ENCODE data around the gene SYNE1.

Gene SYNE1

DNA sequence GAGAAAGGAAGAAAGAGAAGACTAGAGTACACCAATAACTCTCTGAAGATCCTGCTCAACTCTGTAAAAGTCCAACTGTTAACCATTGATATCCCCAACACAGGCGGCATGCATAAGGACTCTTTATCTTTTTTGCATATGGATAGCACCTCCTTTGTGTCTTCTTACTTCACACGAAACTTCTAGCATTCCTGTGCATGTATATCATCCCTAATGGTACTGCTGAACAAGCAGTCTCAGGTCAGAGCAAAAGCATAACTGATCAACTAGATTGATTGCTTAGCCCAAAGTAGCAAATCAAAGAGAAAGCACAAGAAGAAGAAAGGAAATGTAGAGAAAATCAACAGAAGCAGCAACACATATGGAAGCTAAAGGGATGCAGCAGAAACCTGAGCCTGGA is 234.4 kb downstream of the SYNE1 start:
- H3K4me3 ChIP-seq (ENCODE audit: low read depth, low read length): no peak overlapping the region
- TF ChIP-seq, protein P1, sequence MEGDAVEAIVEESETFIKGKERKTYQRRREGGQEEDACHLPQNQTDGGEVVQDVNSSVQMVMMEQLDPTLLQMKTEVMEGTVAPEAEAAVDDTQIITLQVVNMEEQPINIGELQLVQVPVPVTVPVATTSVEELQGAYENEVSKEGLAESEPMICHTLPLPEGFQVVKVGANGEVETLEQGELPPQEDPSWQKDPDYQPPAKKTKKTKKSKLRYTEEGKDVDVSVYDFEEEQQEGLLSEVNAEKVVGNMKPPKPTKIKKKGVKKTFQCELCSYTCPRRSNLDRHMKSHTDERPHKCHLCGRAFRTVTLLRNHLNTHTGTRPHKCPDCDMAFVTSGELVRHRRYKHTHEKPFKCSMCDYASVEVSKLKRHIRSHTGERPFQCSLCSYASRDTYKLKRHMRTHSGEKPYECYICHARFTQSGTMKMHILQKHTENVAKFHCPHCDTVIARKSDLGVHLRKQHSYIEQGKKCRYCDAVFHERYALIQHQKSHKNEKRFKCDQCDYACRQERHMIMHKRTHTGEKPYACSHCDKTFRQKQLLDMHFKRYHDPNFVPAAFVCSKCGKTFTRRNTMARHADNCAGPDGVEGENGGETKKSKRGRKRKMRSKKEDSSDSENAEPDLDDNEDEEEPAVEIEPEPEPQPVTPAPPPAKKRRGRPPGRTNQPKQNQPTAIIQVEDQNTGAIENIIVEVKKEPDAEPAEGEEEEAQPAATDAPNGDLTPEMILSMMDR (IDR thresholded peaks at IDR 0.05; ENCODE audit: low read depth, low read length): no peak
- H3K36me3 ChIP-seq: no peaks in the 10 kb centered on the region
- no peak overlapping the region for H3K27ac ChIP-seq
- H3K9me3 ChIP-seq (ENCODE audit: severe bottlenecking): no peaks in the 10 kb centered on the region
- no peaks in the 10 kb centered on the region for H3K27me3 ChIP-seq (ENCODE audit: insufficient read depth, low read depth, severe bottlenecking)
- no peak for DNase-seq

GRCh38 chr6:152401978-152402377 is 235.2 kb downstream of the SYNE1 start:
- H3K27me3 ChIP-seq (ENCODE audit: insufficient read depth, low read depth, severe bottlenecking): no peaks in the 10 kb centered on the region
- H3K36me3 ChIP-seq: no peaks in the 10 kb centered on the region
- TF ChIP-seq, protein P1 (IDR thresholded peaks at IDR 0.05; ENCODE audit: low read depth, low read length): no peak
- H3K27ac ChIP-seq: no peak overlapping the region
- DNase-seq: no peak
- H3K4me3 ChIP-seq (ENCODE audit: low read depth, low read length): no peak overlapping the region
- no peaks in the 10 kb centered on the region for H3K9me3 ChIP-seq (ENCODE audit: severe bottlenecking)

- no peak for DNase-seq
These were observed 237.8 kb downstream of the SYNE1 start for GRCh38 chr6:152399399-152399798.

DNA sequence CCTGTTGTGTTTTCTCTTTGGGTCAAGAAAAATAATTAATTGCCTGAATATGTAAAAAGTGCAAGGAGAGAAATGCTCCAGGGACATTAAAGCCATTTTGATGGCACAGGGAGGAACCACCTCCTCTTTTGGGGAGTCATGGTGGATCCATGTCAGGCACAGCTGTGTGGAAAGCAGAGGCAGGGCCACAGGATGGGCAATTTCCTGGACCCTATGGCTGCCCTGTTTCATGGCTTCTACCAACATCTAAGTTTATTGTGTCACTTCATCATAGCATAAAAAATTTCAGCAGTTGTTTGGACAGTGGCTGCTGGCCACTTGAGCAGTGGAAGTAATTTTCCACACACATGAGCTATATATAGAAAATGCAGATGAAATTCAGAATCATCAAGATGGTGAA is 238.2 kb downstream of the SYNE1 start:
- TF ChIP-seq, protein P1 (IDR thresholded peaks at IDR 0.05; ENCODE audit: low read depth, low read length): no peak
- Histone ChIP-seq H3K27me3 (ENCODE audit: insufficient read depth, low read depth, severe bottlenecking) (no peaks in the 10 kb centered on the region), H3K4me3 (ENCODE audit: low read depth, low read length) (no peak overlapping the region), H3K9me3 (ENCODE audit: severe bottlenecking) (no peaks in the 10 kb centered on the region), H3K27ac (no peak overlapping the region), H3K36me3 (no peaks in the 10 kb centered on the region)
- no peak for DNase-seq

More at GRCh38 chr6:152399399-152399798, 237.8 kb downstream of the SYNE1 start:
- Histone ChIP-seq H3K27ac (no peak overlapping the region), H3K9me3 (ENCODE audit: severe bottlenecking) (no peaks in the 10 kb centered on the region), H3K36me3 (no peaks in the 10 kb centered on the region), H3K27me3 (ENCODE audit: insufficient read depth, low read depth, severe bottlenecking) (no peaks in the 10 kb centered on the region), H3K4me3 (ENCODE audit: low read depth, low read length) (no peak overlapping the region)
- TF ChIP-seq, protein P1 (IDR thresholded peaks at IDR 0.05; ENCODE audit: low read depth, low read length): no peak

GRCh38 chr6:152398316-152398715 is 238.8 kb downstream of the SYNE1 start:
- Histone ChIP-seq H3K36me3 (no peaks in the 10 kb centered on the region), H3K27ac (no peak overlapping the region), H3K4me3 (ENCODE audit: low read depth, low read length) (no peak overlapping the region), H3K9me3 (ENCODE audit: severe bottlenecking) (no peaks in the 10 kb centered on the region), H3K27me3 (ENCODE audit: insufficient read depth, low read depth, severe bottlenecking) (no peaks in the 10 kb centered on the region)
- no peak for DNase-seq
- TF ChIP-seq, protein P1 (IDR thresholded peaks at IDR 0.05; ENCODE audit: low read depth, low read length): no peak

GRCh38 chr6:152394303-152394702 is 242.9 kb downstream of the SYNE1 start:
- DNase-seq: no peak
- Histone ChIP-seq H3K9me3 (ENCODE audit: severe bottlenecking) (no peaks in the 10 kb centered on the region), H3K27me3 (ENCODE audit: insufficient read depth, low read depth, severe bottlenecking) (no peaks in the 10 kb centered on the region), H3K27ac (no peak overlapping the region), H3K36me3 (no peaks in the 10 kb centered on the region), H3K4me3 (ENCODE audit: low read depth, low read length) (no peak overlapping the region)
- TF ChIP-seq, protein P1 (IDR thresholded peaks at IDR 0.05; ENCODE audit: low read depth, low read length): no peak

Measured in WERI-Rb-1 (cell line).